ENCODE data around the gene LIN28B. TPM values are rescaled to one million over a fixed set of nuclear protein-coding genes. Genes with fewer than 3 reads are reported as not detected.
"Not testable (repeated sequence)": the region's sequence is repeated elsewhere in the genome, so short reads cannot be mapped to it uniquely, and the experiment has no call there.

The LIN28B gene
- total and polyA plus RNA-seq, 4 donors, result 0.12 to 0.14 TPM; not detected in 2

GRCh38 chr6:105075210-105075609 is 118.3 kb downstream of the LIN28B start:
- Histone ChIP-seq H3K27me3 (ENCODE audit: control insufficient read depth in 3 of 3, insufficient read depth in 3 of 3, low read length in 2 of 3) (no peaks in the 10 kb centered on the region), H3K9ac (ENCODE audit: insufficient read depth in 1 of 2, low read length in 2 of 2) (no peak overlapping the region), H3K4me1 (ENCODE audit: control insufficient read depth in 5 of 5, insufficient read depth in 5 of 5, low read length in 5 of 5) (peaks cover 0 to 10% (median 0%) of the 10 kb centered on the region in 5 donors), H3K36me3 (ENCODE audit: control insufficient read depth in 4 of 4, insufficient read depth in 4 of 4, low read length in 4 of 4) (no peaks in the 10 kb centered on the region), H3K9me3 (ENCODE audit: control insufficient read depth in 4 of 4, insufficient read depth in 3 of 4, low read length in 3 of 4) (no peaks in the 10 kb centered on the region), H3K4me3 (no peak overlapping the region), H3K27ac (ENCODE audit: low read depth in 1 of 2, low read length in 1 of 2) (no peak overlapping the region)
- no peak for ATAC-seq (ENCODE audit: insufficient read depth, low FRiP score)
- TF ChIP-seq CTCF (IDR thresholded peaks at IDR 0.05; ENCODE audit: control extremely low read depth, extremely low read depth), result no peak
- no peak for DNase-seq

GRCh38 chr6:105076418-105076817 is 119.5 kb downstream of the LIN28B start:
- not testable (repeated sequence) for H3K4me3 ChIP-seq; H3K36me3 ChIP-seq (ENCODE audit: control insufficient read depth in 4 of 4, insufficient read depth in 4 of 4, low read length in 4 of 4); H3K27me3 ChIP-seq (ENCODE audit: control insufficient read depth in 3 of 3, insufficient read depth in 3 of 3, low read length in 2 of 3); ATAC-seq (ENCODE audit: insufficient read depth, low FRiP score); H3K27ac ChIP-seq (ENCODE audit: low read depth in 1 of 2, low read length in 1 of 2); DNase-seq; H3K9me3 ChIP-seq (ENCODE audit: control insufficient read depth in 4 of 4, insufficient read depth in 3 of 4, low read length in 3 of 4); H3K4me1 ChIP-seq (ENCODE audit: control insufficient read depth in 5 of 5, insufficient read depth in 5 of 5, low read length in 5 of 5); H3K9ac ChIP-seq (ENCODE audit: insufficient read depth in 1 of 2, low read length in 2 of 2)
- 81 to 83% methylated on average over 8 of the region's 8 CpGs for WGBS, 2 donors

GRCh38 chr6:105077596-105078385 is 120.9 kb downstream of the LIN28B start:
- peak; percentile 0 for TF ChIP-seq CTCF (IDR thresholded peaks at IDR 0.05; ENCODE audit: control extremely low read depth, extremely low read depth)
- Histone ChIP-seq H3K4me3 (no peak overlapping the region), H3K9ac (ENCODE audit: insufficient read depth in 1 of 2, low read length in 2 of 2) (no peak overlapping the region), H3K27ac (ENCODE audit: low read depth in 1 of 2, low read length in 1 of 2) (no peak overlapping the region), H3K4me1 (ENCODE audit: control insufficient read depth in 5 of 5, insufficient read depth in 5 of 5, low read length in 5 of 5) (peaks cover 0 to 10% (median 0%) of the 10 kb centered on the region in 5 donors), H3K36me3 (ENCODE audit: control insufficient read depth in 4 of 4, insufficient read depth in 4 of 4, low read length in 4 of 4) (no peaks in the 10 kb centered on the region), H3K9me3 (ENCODE audit: control insufficient read depth in 4 of 4, insufficient read depth in 3 of 4, low read length in 3 of 4) (no peaks in the 10 kb centered on the region), H3K27me3 (ENCODE audit: control insufficient read depth in 3 of 3, insufficient read depth in 3 of 3, low read length in 2 of 3) (no peaks in the 10 kb centered on the region)
- DNase-seq (peak in 2 of 3 donors; percentile 72 to 76), ATAC-seq (ENCODE audit: insufficient read depth, low FRiP score) (no peak)
- 10 to 11% methylated on average over 1 of the region's 1 CpG for WGBS, 2 donors

- 56 to 77% methylated on average over 6 of the region's 6 CpGs for WGBS, 2 donors
- TF ChIP-seq CTCF (IDR thresholded peaks at IDR 0.05; ENCODE audit: control extremely low read depth, extremely low read depth), result no peak
- Histone ChIP-seq H3K36me3 (ENCODE audit: control insufficient read depth in 4 of 4, insufficient read depth in 4 of 4, low read length in 4 of 4) (no peaks in the 10 kb centered on the region), H3K9ac (ENCODE audit: insufficient read depth in 1 of 2, low read length in 2 of 2) (no peak overlapping the region), H3K4me3 (no peak overlapping the region), H3K27me3 (ENCODE audit: control insufficient read depth in 3 of 3, insufficient read depth in 3 of 3, low read length in 2 of 3) (no peaks in the 10 kb centered on the region), H3K27ac (ENCODE audit: low read depth in 1 of 2, low read length in 1 of 2) (no peak overlapping the region), H3K4me1 (ENCODE audit: control insufficient read depth in 5 of 5, insufficient read depth in 5 of 5, low read length in 5 of 5) (peaks cover 0 to 10% (median 0%) of the 10 kb centered on the region in 5 donors), H3K9me3 (ENCODE audit: control insufficient read depth in 4 of 4, insufficient read depth in 3 of 4, low read length in 3 of 4) (no peaks in the 10 kb centered on the region)
- DNase-seq, result peak in 1 of 3 donors; percentile 25
- ATAC-seq (ENCODE audit: insufficient read depth, low FRiP score), result no peak
Observed at GRCh38 chr6:105078386-105078708, 121.4 kb downstream of the LIN28B start.

Data from lung (tissue), 12 donors.